G401.6 (cell line): Measurements from ENCODE around the gene LDHAL6B.
A peak's percentile ranks its signal among the peaks of the same experiment; 100 is the strongest.

ENCODE experiments used
- FAIRE-seq: peaks from 2 replicates; lab custom pipeline; 2012; peaks lifted over from hg19 to GRCh38; lab: Jason Lieb, UNC

Gene LDHAL6B

GRCh38 chr15:59178151-59178695 is 28.4 kb upstream of the LDHAL6B start:
- FAIRE-seq: no peak

GRCh38 chr15:59179717-59180116 is 26.9 kb upstream of the LDHAL6B start:
- FAIRE-seq: no peak

GRCh38 chr15:59180945-59181600 is 25.6 kb upstream of the LDHAL6B start:
- no peak for FAIRE-seq

- FAIRE-seq: no peak
Measured at GRCh38 chr15:59185725-59186124, 20.9 kb upstream of the LDHAL6B start.

- FAIRE-seq: no peak
Measured at GRCh38 chr15:59186501-59186900, 20.1 kb upstream of the LDHAL6B start.

- no peak for FAIRE-seq
Measured at GRCh38 chr15:59189241-59189640, 17.4 kb upstream of the LDHAL6B start.

GRCh38 chr15:59190291-59190690 is 16.4 kb upstream of the LDHAL6B start:
- FAIRE-seq: no peak

- FAIRE-seq: no peak
Measured at GRCh38 chr15:59191855-59192237, 14.8 kb upstream of the LDHAL6B start.

GRCh38 chr15:59194639-59195325 is 11.9 kb upstream of the LDHAL6B start:
- FAIRE-seq: no peak

GRCh38 chr15:59196416-59196815 is 10.2 kb upstream of the LDHAL6B start:
- FAIRE-seq: no peak

GRCh38 chr15:59197454-59197853 is 9.2 kb upstream of the LDHAL6B start:
- FAIRE-seq: no peak

GRCh38 chr15:59199626-59200465 is 6.8 kb upstream of the LDHAL6B start:
- peak; percentile 65 for FAIRE-seq

- FAIRE-seq: no peak
Measured at GRCh38 chr15:59200560-59200959, 6.1 kb upstream of the LDHAL6B start.

- no peak for FAIRE-seq
Measured at GRCh38 chr15:59203008-59203407, 3.6 kb upstream of the LDHAL6B start.

GRCh38 chr15:59203657-59204056 is 3.0 kb upstream of the LDHAL6B start:
- FAIRE-seq: no peak

GRCh38 chr15:59205839-59206622 is 612 bp upstream of the LDHAL6B start:
- no peak for FAIRE-seq

- no peak for FAIRE-seq
Measured at GRCh38 chr15:59208613-59209249, 2.1 kb downstream of the LDHAL6B start.

GRCh38 chr15:59210186-59210585 is 3.5 kb downstream of the LDHAL6B start:
- FAIRE-seq: no peak

GRCh38 chr15:59216911-59217310 is 10.3 kb downstream of the LDHAL6B start:
- no peak for FAIRE-seq

GRCh38 chr15:59217876-59218498 is 11.3 kb downstream of the LDHAL6B start:
- no peak for FAIRE-seq

- FAIRE-seq: no peak
Measured at GRCh38 chr15:59218710-59219109, 12.1 kb downstream of the LDHAL6B start.
